Caco-2 (cell line): Measurements from ENCODE around the gene HAND1. TPM values are rescaled to one million over a fixed set of nuclear protein-coding genes. Genes with fewer than 3 reads are reported as not detected.
A peak's percentile ranks its signal among the peaks of the same experiment; 100 is the strongest.

Source experiments
- BruUV-seq: library from RNA; stranded (reverse); fragments of 400-500 nt; replicated peaks from 2 replicates; lab custom pipeline; 2021; lab: Mats Ljungman, UMichigan
- CTCF ChIA-PET: fragments of 300-600 bp; sonication (Branson Sonifier 250); formaldehyde crosslinking; loops from one replicate; lab custom pipeline; 2022; ENCODE audit warnings: antibody characterized with exemption; lab: Charles Lee
- POLR2A ChIA-PET: fragments of 300-600 bp; sonication (Branson Sonifier 250); formaldehyde crosslinking; loops from one replicate; lab custom pipeline; 2022; ENCODE audit warnings: antibody characterized with exemption; lab: Charles Lee
- DNase-seq, 2 experiments: peaks; one replicate each; pipeline versions ENCODE4 v3.0.0 to v3.0.0-alpha.2; 2020 to 2022
- H3K27me3 ChIP-seq: replicated peaks from 2 replicates; pipeline ENCODE4 v1.6.0; 2011; ENCODE audit warnings: low read length; ENCODE audit not compliant: control insufficient read depth, insufficient read depth
- H3K36me3 ChIP-seq: 2 replicates; pipeline ENCODE4 v1.5.1; 2011; ENCODE audit warnings: low read length; ENCODE audit not compliant: control insufficient read depth, insufficient read depth
- H3K4me1 ChIP-seq: fragments of 250-450 bp; sonication (Bioruptor Pico); 2 replicates; pipeline ENCODE4 v1.5.1; 2020; ENCODE audit warnings: mild to moderate bottlenecking
- H3K4me3 ChIP-seq: 2 replicates; pipeline ENCODE4 v1.5.1; 2011; ENCODE audit warnings: low read depth, mild to moderate bottlenecking, control low read depth, low read length
- H3K9me3 ChIP-seq: fragments of 250-450 bp; sonication (Bioruptor Pico); 2 replicates; pipeline ENCODE4 v1.5.1; 2020; ENCODE audit warnings: mild to moderate bottlenecking, moderate library complexity
- H3K27ac Mint-ChIP-seq: one replicate; pipeline ENCODE4 v1.8.0; 2022; ENCODE audit warnings: mixed read lengths; ENCODE audit not compliant: unreplicated experiment
- H3K27me3 Mint-ChIP-seq: one replicate; pipeline ENCODE4 v1.8.0; 2022; ENCODE audit warnings: mixed read lengths; ENCODE audit not compliant: insufficient read depth, unreplicated experiment
- H3K36me3 Mint-ChIP-seq: one replicate; pipeline ENCODE4 v1.8.0; 2022; ENCODE audit warnings: mild to moderate bottlenecking, mixed read lengths; ENCODE audit not compliant: insufficient read depth, unreplicated experiment
- H3K4me1 Mint-ChIP-seq: one replicate; pipeline ENCODE4 v1.8.0; 2022; ENCODE audit warnings: low read depth, mixed read lengths; ENCODE audit not compliant: unreplicated experiment
- H3K4me3 Mint-ChIP-seq: one replicate; pipeline ENCODE4 v1.8.0; 2022; ENCODE audit warnings: mild to moderate bottlenecking, moderate library complexity, mixed read lengths; ENCODE audit not compliant: unreplicated experiment
- H3K9me3 Mint-ChIP-seq: one replicate; pipeline ENCODE4 v1.8.0; 2022; ENCODE audit warnings: mixed read lengths; ENCODE audit not compliant: unreplicated experiment
- CTCF ChIP-seq, 2 experiments: fragments of 200-600 bp in 1 of 2; IDR thresholded peaks; 1 replicate in 1 of 2; 2 replicates in 1 of 2; pipeline versions ENCODE4 v1.5.1 to v1.8.0; 2011 to 2022; ENCODE audit warnings: antibody characterized with exemption in 1 of 2, control low read depth in 1 of 2, inconsistent platforms in 1 of 2, low read depth in 1 of 2, low read length in 1 of 2, mild to moderate bottlenecking in 1 of 2, moderate library complexity in 1 of 2; ENCODE audit not compliant: insufficient read depth in 1 of 2, severe bottlenecking in 1 of 2, unreplicated experiment in 1 of 2
- intact Hi-C: fragments of 100-400 bp; cut with micrococcal nuclease; formaldehyde crosslinking; loops from one replicate; pipeline ENCODE4 v1.10.0; 2022; ENCODE audit not compliant: unreplicated experiment
- total RNA-seq: library from RNA; stranded (reverse); gene quantifications from 2 replicates; pipeline ENCODE4 v1.2.3, GENCODE V29; 2022

HAND1 gene
- total RNA-seq, 1 experiment from 2014 or later, result 0.45 TPM

- no peak for TF ChIP-seq CTCF (IDR thresholded peaks at IDR 0.05; ENCODE audit: insufficient read depth in 1 of 2, low read depth in 1 of 2, low read length in 1 of 2, severe bottlenecking in 1 of 2, unreplicated experiment in 1 of 2)
- H3K9me3 Mint-ChIP-seq, result no peaks in the 10 kb centered on the region
- POLR2A ChIA-PET, result no interaction called here
- CTCF ChIA-PET, result no interaction called here
- no peak overlapping the region for H3K27ac Mint-ChIP-seq
- BruUV-seq, result no TSS peak
- H3K4me1 ChIP-seq, result peaks cover 8% of the 10 kb centered on the region
- H3K4me3 ChIP-seq, result no peak overlapping the region
- no peaks in the 10 kb centered on the region for H3K36me3 ChIP-seq
- intact Hi-C loops, result no loop called here
- H3K36me3 Mint-ChIP-seq, result no peaks in the 10 kb centered on the region
- no peaks in the 10 kb centered on the region for H3K27me3 ChIP-seq
- H3K4me1 Mint-ChIP-seq, result peaks cover 11% of the 10 kb centered on the region
- DNase-seq, result no peak
- no peak overlapping the region for H3K4me3 Mint-ChIP-seq
- H3K27me3 Mint-ChIP-seq, result no peaks in the 10 kb centered on the region
- H3K9me3 ChIP-seq, result no peaks in the 10 kb centered on the region
Observed at GRCh38 chr5:154465169-154465568, 12.9 kb downstream of the HAND1 start.

GRCh38 chr5:154464438-154464837 is 13.6 kb downstream of the HAND1 start:
- no peak for TF ChIP-seq CTCF (IDR thresholded peaks at IDR 0.05; ENCODE audit: insufficient read depth in 1 of 2, low read depth in 1 of 2, low read length in 1 of 2, severe bottlenecking in 1 of 2, unreplicated experiment in 1 of 2)
- Mint-ChIP-seq H3K9me3 (no peaks in the 10 kb centered on the region), H3K4me3 (no peak overlapping the region), H3K4me1 (peaks cover 11% of the 10 kb centered on the region), H3K27me3 (no peaks in the 10 kb centered on the region), H3K27ac (no peak overlapping the region), H3K36me3 (no peaks in the 10 kb centered on the region)
- Histone ChIP-seq H3K36me3 (no peaks in the 10 kb centered on the region), H3K27me3 (no peaks in the 10 kb centered on the region), H3K9me3 (no peaks in the 10 kb centered on the region), H3K4me3 (no peak overlapping the region), H3K4me1 (peaks cover 8% of the 10 kb centered on the region)
- no peak for DNase-seq
- ChIA-PET CTCF (no interaction called here), POLR2A (no interaction called here)
- BruUV-seq, result no TSS peak
- intact Hi-C loops, result no loop called here

- POLR2A ChIA-PET, result no interaction called here
- CTCF ChIA-PET, result no interaction called here
- Mint-ChIP-seq H3K9me3 (no peaks in the 10 kb centered on the region), H3K4me1 (peaks cover 5% of the 10 kb centered on the region), H3K27me3 (no peaks in the 10 kb centered on the region), H3K27ac (no peak overlapping the region), H3K4me3 (no peak overlapping the region), H3K36me3 (peaks cover 2% of the 10 kb centered on the region)
- H3K9me3 ChIP-seq, result no peaks in the 10 kb centered on the region
- TF ChIP-seq CTCF (IDR thresholded peaks at IDR 0.05; ENCODE audit: insufficient read depth in 1 of 2, low read depth in 1 of 2, low read length in 1 of 2, severe bottlenecking in 1 of 2, unreplicated experiment in 1 of 2), result peak; percentile 21 to 42
- no TSS peak for BruUV-seq
- peak in 1 of 2 experiments; percentile 35 for DNase-seq
- intact Hi-C loops, result loop anchor here (1.0 kb wide), 1 partner anchor 39 kb away; no protein-coding TSS in a partner anchor
- H3K27me3 ChIP-seq, result no peaks in the 10 kb centered on the region
- H3K4me1 ChIP-seq, result peaks cover 8% of the 10 kb centered on the region
- H3K4me3 ChIP-seq, result no peak overlapping the region
- no peaks in the 10 kb centered on the region for H3K36me3 ChIP-seq
Observed at GRCh38 chr5:154461531-154461930, 16.5 kb downstream of the HAND1 start.
